ENCODE results near the gene ARFGEF2.

Gene ARFGEF2

GRCh38 chr20:48948612-48949011 is 27.1 kb downstream of the ARFGEF2 start:
- no peaks in the 10 kb centered on the region for H3K27me3 ChIP-seq (ENCODE audit: insufficient read depth, insufficient read length)
- H3K36me3 ChIP-seq (ENCODE audit: insufficient read depth, insufficient read length, low read length): peaks cover 79% of the 10 kb centered on the region
- no peaks in the 10 kb centered on the region for H3K9me3 ChIP-seq (ENCODE audit: insufficient read depth, low read length)
- no peak for DNase-seq (ENCODE audit: low read depth, low spot score)
- no peak overlapping the region for H3K9ac ChIP-seq (ENCODE audit: insufficient read length, low read depth)
- TF ChIP-seq ZNF274 (IDR thresholded peaks at IDR 0.05; ENCODE audit: low read depth, low read length) (no peak), SUZ12 (IDR thresholded peaks at IDR 0.05; ENCODE audit: extremely low read depth, insufficient read depth, insufficient read length) (no peak), YY1 (IDR thresholded peaks at IDR 0.05; ENCODE audit: insufficient read depth, insufficient read length) (no peak)
- no peaks in the 10 kb centered on the region for H3K4me1 ChIP-seq (ENCODE audit: insufficient read depth, insufficient read length)
- H3K4me3 ChIP-seq (ENCODE audit: insufficient read length, low read depth): no peak overlapping the region

GRCh38 chr20:48949304-48950170 is 28.0 kb downstream of the ARFGEF2 start:
- peaks cover 81% of the 10 kb centered on the region for H3K36me3 ChIP-seq (ENCODE audit: insufficient read depth, insufficient read length, low read length)
- no peak for TF ChIP-seq SUZ12 (IDR thresholded peaks at IDR 0.05; ENCODE audit: extremely low read depth, insufficient read depth, insufficient read length)
- no peak for TF ChIP-seq ZNF274 (IDR thresholded peaks at IDR 0.05; ENCODE audit: low read depth, low read length)
- TF ChIP-seq YY1 (IDR thresholded peaks at IDR 0.05; ENCODE audit: insufficient read depth, insufficient read length): no peak
- DNase-seq (ENCODE audit: low read depth, low spot score): no peak

GRCh38 chr20:48951041-48951440 is 29.5 kb downstream of the ARFGEF2 start:
- no peak overlapping the region for H3K9ac ChIP-seq (ENCODE audit: insufficient read length, low read depth)
- DNase-seq (ENCODE audit: low read depth, low spot score): no peak
- H3K4me3 ChIP-seq (ENCODE audit: insufficient read length, low read depth): no peak overlapping the region
- no peaks in the 10 kb centered on the region for H3K9me3 ChIP-seq (ENCODE audit: insufficient read depth, low read length)
- no peaks in the 10 kb centered on the region for H3K4me1 ChIP-seq (ENCODE audit: insufficient read depth, insufficient read length)
- TF ChIP-seq YY1 (IDR thresholded peaks at IDR 0.05; ENCODE audit: insufficient read depth, insufficient read length): no peak
- H3K36me3 ChIP-seq (ENCODE audit: insufficient read depth, insufficient read length, low read length): peaks cover 80% of the 10 kb centered on the region
- no peaks in the 10 kb centered on the region for H3K27me3 ChIP-seq (ENCODE audit: insufficient read depth, insufficient read length)

More at GRCh38 chr20:48949304-48950170, 28.0 kb downstream of the ARFGEF2 start:
- no peak overlapping the region for H3K9ac ChIP-seq (ENCODE audit: insufficient read length, low read depth)
- no peaks in the 10 kb centered on the region for H3K9me3 ChIP-seq (ENCODE audit: insufficient read depth, low read length)
- H3K4me3 ChIP-seq (ENCODE audit: insufficient read length, low read depth): no peak overlapping the region
- H3K27me3 ChIP-seq (ENCODE audit: insufficient read depth, insufficient read length): no peaks in the 10 kb centered on the region
- no peaks in the 10 kb centered on the region for H3K4me1 ChIP-seq (ENCODE audit: insufficient read depth, insufficient read length)

GRCh38 chr20:48951646-48952045 is 30.1 kb downstream of the ARFGEF2 start:
- Histone ChIP-seq H3K9me3 (ENCODE audit: insufficient read depth, low read length) (no peaks in the 10 kb centered on the region), H3K36me3 (ENCODE audit: insufficient read depth, insufficient read length, low read length) (peaks cover 78% of the 10 kb centered on the region), H3K4me3 (ENCODE audit: insufficient read length, low read depth) (no peak overlapping the region), H3K4me1 (ENCODE audit: insufficient read depth, insufficient read length) (no peaks in the 10 kb centered on the region), H3K27me3 (ENCODE audit: insufficient read depth, insufficient read length) (no peaks in the 10 kb centered on the region), H3K9ac (ENCODE audit: insufficient read length, low read depth) (no peak overlapping the region)
- no peak for TF ChIP-seq SUZ12 (IDR thresholded peaks at IDR 0.05; ENCODE audit: extremely low read depth, insufficient read depth, insufficient read length)
- TF ChIP-seq YY1 (IDR thresholded peaks at IDR 0.05; ENCODE audit: insufficient read depth, insufficient read length): no peak
- no peak for TF ChIP-seq ZNF274 (IDR thresholded peaks at IDR 0.05; ENCODE audit: low read depth, low read length)
- DNase-seq (ENCODE audit: low read depth, low spot score): no peak

GRCh38 chr20:48952656-48953055 is 31.1 kb downstream of the ARFGEF2 start:
- Histone ChIP-seq H3K9ac (ENCODE audit: insufficient read length, low read depth) (no peak overlapping the region), H3K4me1 (ENCODE audit: insufficient read depth, insufficient read length) (no peaks in the 10 kb centered on the region), H3K36me3 (ENCODE audit: insufficient read depth, insufficient read length, low read length) (peaks cover 86% of the 10 kb centered on the region), H3K4me3 (ENCODE audit: insufficient read length, low read depth) (no peak overlapping the region), H3K9me3 (ENCODE audit: insufficient read depth, low read length) (no peaks in the 10 kb centered on the region), H3K27me3 (ENCODE audit: insufficient read depth, insufficient read length) (no peaks in the 10 kb centered on the region)
- TF ChIP-seq SUZ12 (IDR thresholded peaks at IDR 0.05; ENCODE audit: extremely low read depth, insufficient read depth, insufficient read length) (no peak), ZNF274 (IDR thresholded peaks at IDR 0.05; ENCODE audit: low read depth, low read length) (no peak), YY1 (IDR thresholded peaks at IDR 0.05; ENCODE audit: insufficient read depth, insufficient read length) (no peak)
- DNase-seq (ENCODE audit: low read depth, low spot score): no peak

GRCh38 chr20:48953653-48954052 is 32.1 kb downstream of the ARFGEF2 start:
- Histone ChIP-seq H3K9me3 (ENCODE audit: insufficient read depth, low read length) (no peaks in the 10 kb centered on the region), H3K4me3 (ENCODE audit: insufficient read length, low read depth) (no peak overlapping the region), H3K36me3 (ENCODE audit: insufficient read depth, insufficient read length, low read length) (peaks cover 87% of the 10 kb centered on the region), H3K4me1 (ENCODE audit: insufficient read depth, insufficient read length) (no peaks in the 10 kb centered on the region), H3K27me3 (ENCODE audit: insufficient read depth, insufficient read length) (no peaks in the 10 kb centered on the region), H3K9ac (ENCODE audit: insufficient read length, low read depth) (no peak overlapping the region)
- TF ChIP-seq SUZ12 (IDR thresholded peaks at IDR 0.05; ENCODE audit: extremely low read depth, insufficient read depth, insufficient read length) (no peak), YY1 (IDR thresholded peaks at IDR 0.05; ENCODE audit: insufficient read depth, insufficient read length) (no peak), ZNF274 (IDR thresholded peaks at IDR 0.05; ENCODE audit: low read depth, low read length) (no peak)
- no peak for DNase-seq (ENCODE audit: low read depth, low spot score)

- no peak overlapping the region for H3K4me3 ChIP-seq (ENCODE audit: insufficient read length, low read depth)
- no peaks in the 10 kb centered on the region for H3K27me3 ChIP-seq (ENCODE audit: insufficient read depth, insufficient read length)
- H3K36me3 ChIP-seq (ENCODE audit: insufficient read depth, insufficient read length, low read length): peaks cover 77% of the 10 kb centered on the region
- H3K9me3 ChIP-seq (ENCODE audit: insufficient read depth, low read length): no peaks in the 10 kb centered on the region
- H3K4me1 ChIP-seq (ENCODE audit: insufficient read depth, insufficient read length): no peaks in the 10 kb centered on the region
- DNase-seq (ENCODE audit: low read depth, low spot score): no peak
- H3K9ac ChIP-seq (ENCODE audit: insufficient read length, low read depth): no peak overlapping the region
- TF ChIP-seq YY1 (IDR thresholded peaks at IDR 0.05; ENCODE audit: insufficient read depth, insufficient read length) (no peak), ZNF274 (IDR thresholded peaks at IDR 0.05; ENCODE audit: low read depth, low read length) (no peak), SUZ12 (IDR thresholded peaks at IDR 0.05; ENCODE audit: extremely low read depth, insufficient read depth, insufficient read length) (no peak)
Observed at GRCh38 chr20:48956052-48956451, 34.5 kb downstream of the ARFGEF2 start.
